Measurements from ENCODE around the gene NUP85.

DNA sequence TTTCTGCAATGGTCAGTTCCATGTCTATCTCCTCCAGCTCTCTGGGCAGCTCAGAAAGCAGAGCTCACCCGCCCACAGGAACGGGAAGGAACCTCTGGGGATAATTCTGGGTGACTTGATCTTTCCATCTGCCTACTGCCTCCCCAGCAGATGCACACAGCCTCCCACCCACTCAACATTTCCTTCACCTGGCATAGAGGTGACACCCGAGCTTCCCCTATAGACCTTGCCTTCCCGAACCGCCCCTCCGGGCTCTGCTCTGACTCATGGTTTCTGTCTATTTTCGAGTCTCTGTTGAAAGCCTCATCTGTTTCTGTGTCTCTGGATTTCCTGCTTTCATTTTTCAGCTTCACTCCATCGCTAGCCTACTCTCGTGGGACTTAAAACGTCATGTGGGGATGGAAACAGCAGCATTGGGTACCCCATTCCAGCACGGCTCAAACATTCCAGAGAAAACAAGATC is 44.6 kb downstream of the NUP85 start:
- TF ChIP-seq, protein P1, sequence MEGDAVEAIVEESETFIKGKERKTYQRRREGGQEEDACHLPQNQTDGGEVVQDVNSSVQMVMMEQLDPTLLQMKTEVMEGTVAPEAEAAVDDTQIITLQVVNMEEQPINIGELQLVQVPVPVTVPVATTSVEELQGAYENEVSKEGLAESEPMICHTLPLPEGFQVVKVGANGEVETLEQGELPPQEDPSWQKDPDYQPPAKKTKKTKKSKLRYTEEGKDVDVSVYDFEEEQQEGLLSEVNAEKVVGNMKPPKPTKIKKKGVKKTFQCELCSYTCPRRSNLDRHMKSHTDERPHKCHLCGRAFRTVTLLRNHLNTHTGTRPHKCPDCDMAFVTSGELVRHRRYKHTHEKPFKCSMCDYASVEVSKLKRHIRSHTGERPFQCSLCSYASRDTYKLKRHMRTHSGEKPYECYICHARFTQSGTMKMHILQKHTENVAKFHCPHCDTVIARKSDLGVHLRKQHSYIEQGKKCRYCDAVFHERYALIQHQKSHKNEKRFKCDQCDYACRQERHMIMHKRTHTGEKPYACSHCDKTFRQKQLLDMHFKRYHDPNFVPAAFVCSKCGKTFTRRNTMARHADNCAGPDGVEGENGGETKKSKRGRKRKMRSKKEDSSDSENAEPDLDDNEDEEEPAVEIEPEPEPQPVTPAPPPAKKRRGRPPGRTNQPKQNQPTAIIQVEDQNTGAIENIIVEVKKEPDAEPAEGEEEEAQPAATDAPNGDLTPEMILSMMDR (IDR thresholded peaks at IDR 0.05): no peak
- TF ChIP-seq POLR2A (IDR thresholded peaks at IDR 0.05): no peak
